Fibroblast of lung (primary cell): Measurements from ENCODE around the gene WNK1.

Source experiments
- CTCF ChIP-seq, 2 donors: IDR thresholded peaks in 1 of 2; conservative IDR thresholded peaks in 1 of 2; 1 replicate in 1 of 2; 2 replicates in 1 of 2; pipeline ENCODE4 v1.5.1; 2011 to 2012; ENCODE audit warnings: low read length in 2 of 2, control low read depth in 1 of 2, inconsistent platforms in 1 of 2, low read depth in 1 of 2, mild to moderate bottlenecking in 1 of 2
- EZH2 ChIP-seq: IDR thresholded peaks from 2 replicates; pipeline ENCODE4 v1.5.1; 2012; ENCODE audit warnings: low read length, control low read depth, mild to moderate bottlenecking; ENCODE audit errors: missing control alignments

- TF ChIP-seq CTCF (conservative IDR thresholded peaks at IDR 0.05 in 1 of 2, IDR thresholded peaks at IDR 0.05 in 1 of 2; ENCODE audit: low read depth in 1 of 2, low read length in 2 of 2) (no peak), EZH2 (no peak)
Observed at GRCh38 chr12:852864-853263, 100.5 kb downstream of the WNK1 start.
